ENCODE measurements around the gene LSM7.

LSM7 gene

GRCh38 chr19:2336528-2337328 is 8.3 kb upstream of the LSM7 start:
- no peak for DNase-seq

- no peak for DNase-seq
Measured at GRCh38 chr19:2335848-2336247, 7.5 kb upstream of the LSM7 start.

- DNase-seq: no peak
Measured at GRCh38 chr19:2334986-2335846, 6.8 kb upstream of the LSM7 start.

- DNase-seq: no peak
Measured at GRCh38 chr19:2334426-2334825, 6.0 kb upstream of the LSM7 start.

GRCh38 chr19:2333807-2334211 is 5.4 kb upstream of the LSM7 start:
- no peak for DNase-seq

- DNase-seq: no peak
Measured at GRCh38 chr19:2333027-2333806, 4.8 kb upstream of the LSM7 start.

- no peak for DNase-seq
Measured at GRCh38 chr19:2332341-2333026, 4.1 kb upstream of the LSM7 start.

DNA sequence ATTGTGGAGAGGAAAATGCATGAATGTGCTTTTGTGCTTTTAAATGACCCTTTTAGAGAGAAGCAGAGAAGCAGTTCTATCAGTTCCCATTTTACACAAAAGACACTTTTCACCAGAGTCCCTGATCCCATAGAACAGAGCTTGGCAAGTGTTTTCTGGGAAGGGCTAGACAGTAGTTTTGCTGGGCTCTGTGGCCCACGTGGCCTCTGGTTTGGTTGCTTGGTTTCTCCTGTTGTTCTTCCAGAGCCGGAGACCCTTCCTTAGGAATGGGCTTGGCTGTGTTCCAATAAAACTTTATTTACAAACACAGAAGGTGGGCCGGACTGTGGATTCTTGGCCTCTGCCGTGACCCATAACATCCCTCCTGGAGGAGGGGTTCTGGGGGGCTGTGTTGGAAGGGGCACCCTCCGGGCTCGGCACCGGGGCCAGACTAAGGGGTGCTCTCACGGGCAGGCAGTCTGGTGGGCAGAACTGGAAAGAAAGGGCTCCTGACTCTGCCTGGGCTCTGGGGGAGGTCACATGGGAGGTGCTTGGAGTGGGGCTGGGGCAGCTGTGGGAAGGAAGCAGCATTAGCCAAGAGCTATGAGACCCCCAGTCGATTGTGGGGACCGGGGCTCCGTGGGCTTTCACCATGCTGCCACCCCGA is 3.3 kb upstream of the LSM7 start:
- DNase-seq: no peak

GRCh38 chr19:2330632-2331284 is 2.4 kb upstream of the LSM7 start:
- no peak for DNase-seq

GRCh38 chr19:2330255-2330631 is 1.9 kb upstream of the LSM7 start:
- DNase-seq: no peak

DNA sequence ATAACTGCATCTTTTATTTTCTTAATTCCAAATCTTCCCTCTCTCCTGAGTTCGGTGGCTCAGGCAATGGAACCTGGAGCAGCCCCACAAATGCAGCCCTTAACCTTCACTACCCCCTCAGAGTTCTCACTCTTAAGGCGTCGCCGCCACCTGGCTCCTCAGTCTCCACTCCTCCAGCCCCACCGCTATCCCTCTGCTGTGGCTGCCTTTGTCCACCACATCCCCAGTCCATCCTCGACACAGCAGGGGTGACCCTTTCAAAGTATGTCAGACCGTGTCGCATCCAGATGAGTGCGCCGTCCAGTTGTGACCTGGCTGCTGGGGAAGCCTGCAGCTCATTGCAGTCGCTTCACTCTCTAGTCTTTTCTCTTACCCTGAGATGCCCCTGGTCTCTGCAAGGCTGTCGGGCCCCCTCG is 1.1 kb upstream of the LSM7 start:
- no peak for DNase-seq

DNA sequence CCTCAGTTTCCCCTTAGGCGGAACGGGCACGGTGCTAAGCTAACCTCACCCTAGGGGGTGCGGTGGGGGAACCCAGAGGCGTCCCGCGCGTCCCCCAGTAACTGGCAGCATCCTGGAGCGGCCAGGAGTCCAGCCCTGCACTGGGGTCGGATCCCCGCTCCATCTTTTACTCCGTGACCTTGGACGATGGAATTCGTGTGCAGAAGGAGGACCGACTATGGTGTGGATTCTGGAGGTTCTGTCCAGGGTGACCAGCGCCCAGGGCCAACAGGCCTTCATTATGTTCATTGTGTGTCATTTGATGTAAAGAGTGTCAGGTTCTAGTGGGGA is 728 bp upstream of the LSM7 start:
- DNase-seq: no peak

DNA sequence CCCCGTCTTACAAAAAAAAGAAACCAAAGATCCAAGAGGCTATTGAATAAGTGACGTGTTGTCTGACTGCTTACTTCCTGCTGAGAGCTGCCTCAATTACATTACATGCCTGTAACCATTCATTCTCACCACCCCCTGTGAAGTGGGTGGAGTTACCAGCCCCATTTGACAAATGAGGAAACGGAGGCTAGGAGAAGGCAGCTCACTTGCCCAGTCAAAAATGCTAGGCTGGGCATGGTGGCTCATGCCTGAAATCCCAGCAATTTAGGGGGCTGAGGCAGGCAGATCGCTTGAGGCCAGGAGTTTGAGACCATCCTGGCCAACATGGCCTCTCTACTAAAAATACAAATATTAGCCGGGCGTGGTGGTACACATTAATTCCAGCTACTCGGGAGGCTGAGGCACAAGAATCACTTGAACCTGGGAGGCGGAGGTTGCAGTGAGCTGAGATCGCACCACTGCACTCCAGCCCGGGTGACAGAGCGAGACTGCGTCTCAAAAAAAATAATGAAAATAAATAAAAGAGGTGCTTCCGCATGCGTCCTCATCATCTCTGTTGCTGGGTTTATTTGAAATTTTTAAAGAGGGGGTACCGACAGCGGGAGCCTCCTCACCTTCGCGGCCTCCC is 499 bp downstream of the LSM7 start:
- DNase-seq: no peak

GRCh38 chr19:2326699-2327360 is 1.6 kb downstream of the LSM7 start:
- DNase-seq: no peak

DNA sequence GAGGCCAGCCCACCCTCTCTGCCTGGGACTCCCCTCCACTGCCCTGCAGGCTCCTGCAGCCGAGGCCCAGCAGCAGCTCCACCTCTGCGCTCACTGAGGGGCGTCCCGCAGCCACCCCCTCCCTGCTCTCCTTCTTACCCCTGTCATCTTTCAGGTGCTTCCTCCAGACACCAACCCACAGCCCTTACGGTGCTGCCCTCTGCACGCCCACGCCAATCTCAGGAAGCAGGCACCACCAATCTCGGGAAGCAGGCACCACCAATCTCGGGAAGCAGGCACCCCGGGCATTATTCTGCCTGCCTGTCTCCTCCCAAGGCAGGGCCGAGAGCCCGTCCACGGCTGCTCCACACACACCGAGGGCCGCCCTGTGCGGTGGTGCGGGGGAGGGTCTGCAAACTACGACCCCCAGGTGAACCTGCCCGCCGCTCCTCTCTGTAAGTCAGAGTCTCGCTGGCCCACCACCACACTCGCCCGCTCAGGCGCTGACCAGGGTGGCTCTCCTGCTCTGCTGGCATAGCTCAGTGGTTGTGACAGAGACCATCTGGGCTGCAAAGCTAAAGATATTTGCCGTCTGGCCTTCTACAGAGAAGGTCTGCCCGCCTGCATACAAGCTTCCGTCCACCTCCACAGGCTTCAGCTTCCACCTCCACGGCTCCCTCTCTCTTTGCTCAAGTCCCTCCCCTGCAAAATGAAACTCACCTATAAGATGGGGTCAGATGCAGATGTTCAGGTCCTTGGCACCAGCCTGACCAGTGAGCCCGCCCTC is 2.9 kb downstream of the LSM7 start:
- DNase-seq: no peak

DNA sequence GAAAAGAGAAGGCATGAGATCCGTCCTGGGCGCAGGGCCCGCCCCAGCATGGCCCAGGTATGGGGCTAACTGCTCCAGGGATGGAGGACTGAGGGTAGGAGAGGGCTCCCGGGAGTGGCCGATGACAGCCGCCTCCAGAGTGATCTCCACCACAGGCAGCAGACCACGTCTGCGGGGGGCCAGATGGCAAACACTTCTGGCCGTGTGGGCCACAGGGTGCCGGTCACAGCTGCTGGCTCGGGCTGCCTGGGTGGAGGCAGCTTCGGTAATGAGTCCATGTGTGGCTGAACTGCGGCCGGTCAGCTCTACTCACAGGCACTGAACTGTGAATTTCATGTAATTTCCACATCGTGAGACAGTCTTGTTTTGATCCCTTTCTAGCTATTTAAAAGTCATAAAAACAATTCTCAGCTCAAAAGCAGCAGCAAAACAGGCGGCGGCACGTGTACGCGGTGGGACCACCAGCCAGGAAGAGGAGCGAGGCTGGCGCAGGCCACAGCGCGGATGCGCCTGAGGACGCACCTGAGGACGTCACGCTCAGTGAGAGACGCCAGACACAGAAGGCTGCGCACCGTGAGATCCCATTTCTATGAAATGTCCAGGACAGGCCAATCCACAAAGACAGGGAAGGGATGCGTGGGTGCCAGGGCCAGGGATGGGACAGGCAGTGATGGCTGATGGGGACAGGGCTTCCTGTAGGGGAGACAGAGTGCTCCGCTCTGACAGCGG is 4.0 kb downstream of the LSM7 start:
- DNase-seq: no peak

DNA sequence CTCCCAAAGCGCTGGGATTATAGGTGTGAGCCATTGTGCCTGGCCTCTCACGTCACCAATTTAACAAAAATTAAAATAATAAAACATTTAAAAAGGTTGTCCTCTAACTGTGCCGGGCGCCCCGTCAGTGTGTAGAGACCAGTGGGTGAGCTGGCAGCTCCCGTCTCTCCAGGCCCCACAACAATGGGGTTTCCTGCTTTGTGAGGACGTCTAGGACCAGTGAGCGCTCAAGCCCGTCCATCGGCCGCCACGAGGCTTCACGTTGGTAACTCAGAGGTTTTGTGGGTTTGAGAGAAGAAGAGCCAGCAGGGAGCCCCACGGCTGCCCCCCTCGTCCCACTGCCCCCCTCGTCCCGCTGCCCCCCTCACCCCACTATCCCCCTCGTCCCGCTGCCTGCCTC is 4.7 kb downstream of the LSM7 start:
- no peak for DNase-seq

DNA sequence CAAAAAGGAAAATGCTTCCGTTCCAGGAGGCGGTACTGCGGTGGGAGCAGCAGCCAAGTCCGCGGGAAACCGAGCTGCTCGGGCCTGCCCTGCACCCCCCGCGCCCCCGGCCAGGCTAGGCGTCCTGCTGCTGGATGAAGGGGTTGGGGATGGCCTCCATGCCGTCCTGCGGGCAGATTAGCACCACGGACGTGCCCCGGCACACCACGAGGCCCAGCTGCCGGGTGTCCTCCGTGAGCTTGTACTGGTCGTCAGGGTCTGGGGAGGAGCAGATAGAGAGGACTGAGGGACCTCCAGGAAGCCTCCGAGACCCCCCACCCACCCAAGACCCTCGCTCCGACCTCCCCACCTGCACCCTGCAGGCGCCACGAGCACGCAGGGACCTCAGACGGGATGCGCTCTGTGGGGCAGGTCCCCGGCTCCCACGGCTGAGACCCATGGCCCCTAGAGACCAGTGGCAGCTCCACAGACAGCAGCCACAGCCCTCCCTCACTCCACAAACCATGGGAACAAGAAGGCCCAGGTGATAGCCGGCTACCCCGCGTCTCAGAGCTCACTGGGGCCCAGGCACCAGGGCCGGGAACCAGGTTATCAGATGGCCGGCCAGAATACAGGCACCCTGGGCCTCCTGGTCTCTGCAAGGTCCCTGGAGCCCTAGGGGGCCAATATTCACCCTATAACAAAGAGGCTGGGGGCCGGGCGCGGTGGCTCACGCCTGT is 6.7 kb downstream of the LSM7 start:
- DNase-seq: no peak

DNA sequence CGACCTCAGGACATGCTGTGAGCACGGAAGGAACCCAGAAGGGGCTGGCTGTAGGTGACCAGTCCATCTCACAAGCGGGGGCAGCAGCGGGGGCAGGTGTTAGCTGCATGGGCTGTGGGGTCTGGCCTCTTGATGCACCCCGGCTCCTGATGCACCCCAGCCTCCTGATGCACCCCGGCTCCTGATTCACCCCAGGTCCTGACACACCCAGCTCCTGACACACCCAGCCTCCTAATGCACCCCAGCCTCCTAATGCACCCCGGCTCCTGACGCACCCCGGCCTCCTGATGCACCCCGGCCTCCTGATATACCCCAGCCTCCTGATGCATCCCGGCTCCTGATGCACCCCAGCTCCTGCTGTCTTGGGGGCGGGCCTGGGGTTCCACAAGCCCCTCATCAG is 7.4 kb downstream of the LSM7 start:
- no peak for DNase-seq

Data from 8988T (cell line).